ENCODE measurements around the gene LYG1.

DNA sequence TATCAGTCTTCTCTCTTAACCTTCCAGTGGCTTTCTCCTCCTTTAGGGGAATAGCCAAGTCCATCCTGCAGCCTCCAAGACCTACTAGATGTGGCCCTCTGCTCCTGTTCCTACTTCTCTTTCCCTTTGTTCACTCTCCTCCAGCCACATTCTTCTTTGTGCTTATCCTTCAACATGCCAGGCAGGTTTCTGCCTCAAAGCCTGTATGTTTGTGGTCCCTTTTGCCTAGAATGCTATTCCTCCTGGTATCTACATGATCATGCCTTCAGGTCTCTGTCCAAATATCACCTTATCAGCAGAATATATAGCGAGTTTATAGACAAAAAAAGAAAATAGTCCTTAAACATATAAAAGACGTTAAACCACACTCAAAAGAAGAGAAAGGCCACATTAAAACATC, 51.0 kb downstream of the LYG1 start:
- TF ChIP-seq, protein P1, sequence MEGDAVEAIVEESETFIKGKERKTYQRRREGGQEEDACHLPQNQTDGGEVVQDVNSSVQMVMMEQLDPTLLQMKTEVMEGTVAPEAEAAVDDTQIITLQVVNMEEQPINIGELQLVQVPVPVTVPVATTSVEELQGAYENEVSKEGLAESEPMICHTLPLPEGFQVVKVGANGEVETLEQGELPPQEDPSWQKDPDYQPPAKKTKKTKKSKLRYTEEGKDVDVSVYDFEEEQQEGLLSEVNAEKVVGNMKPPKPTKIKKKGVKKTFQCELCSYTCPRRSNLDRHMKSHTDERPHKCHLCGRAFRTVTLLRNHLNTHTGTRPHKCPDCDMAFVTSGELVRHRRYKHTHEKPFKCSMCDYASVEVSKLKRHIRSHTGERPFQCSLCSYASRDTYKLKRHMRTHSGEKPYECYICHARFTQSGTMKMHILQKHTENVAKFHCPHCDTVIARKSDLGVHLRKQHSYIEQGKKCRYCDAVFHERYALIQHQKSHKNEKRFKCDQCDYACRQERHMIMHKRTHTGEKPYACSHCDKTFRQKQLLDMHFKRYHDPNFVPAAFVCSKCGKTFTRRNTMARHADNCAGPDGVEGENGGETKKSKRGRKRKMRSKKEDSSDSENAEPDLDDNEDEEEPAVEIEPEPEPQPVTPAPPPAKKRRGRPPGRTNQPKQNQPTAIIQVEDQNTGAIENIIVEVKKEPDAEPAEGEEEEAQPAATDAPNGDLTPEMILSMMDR (IDR thresholded peaks at IDR 0.05) = no peak
- TF ChIP-seq EP300 (IDR thresholded peaks at IDR 0.05) (no peak), POLR2AphosphoS5 (IDR thresholded peaks at IDR 0.05) (no peak)
